ENCODE measurements around the gene DSCAM.

- TF ChIP-seq CTCF (conservative IDR thresholded peaks at IDR 0.05 in 1 of 2, IDR thresholded peaks at IDR 0.05 in 1 of 2; ENCODE audit: low read depth in 1 of 2, low read length in 2 of 2) (no peak), EZH2 (IDR thresholded peaks at IDR 0.05; ENCODE audit: low read length, missing control alignments) (no peak)
Observed at GRCh38 chr21:40294345-40294744, 552.6 kb downstream of the DSCAM start.
